ENCODE measurements around the gene LRRC27. TPM values are rescaled to one million over a fixed set of nuclear protein-coding genes. Genes with fewer than 3 reads are reported as not detected.
A peak's percentile ranks its signal among the peaks of the same experiment; 100 is the strongest.

LRRC27 gene
- total and polyA plus RNA-seq, 7 donors = 1.4 to 15.5 (median 6.2) TPM

- intact Hi-C loops (cut with DNase I) = no loop called here
- Histone ChIP-seq H3K4me1 (no peaks in the 10 kb centered on the region), H3K27me3 (no peaks in the 10 kb centered on the region), H3K4me3 (no peak overlapping the region), H3K9me3 (no peaks in the 10 kb centered on the region), H3K27ac (no peak overlapping the region), H3K36me3 (no peaks in the 10 kb centered on the region)
- no peak for DNase-seq
- TF ChIP-seq EP300 (IDR thresholded peaks at IDR 0.05) = no peak
- no peak for TF ChIP-seq POLR2AphosphoS5 (IDR thresholded peaks at IDR 0.05)
- TF ChIP-seq, protein P1, sequence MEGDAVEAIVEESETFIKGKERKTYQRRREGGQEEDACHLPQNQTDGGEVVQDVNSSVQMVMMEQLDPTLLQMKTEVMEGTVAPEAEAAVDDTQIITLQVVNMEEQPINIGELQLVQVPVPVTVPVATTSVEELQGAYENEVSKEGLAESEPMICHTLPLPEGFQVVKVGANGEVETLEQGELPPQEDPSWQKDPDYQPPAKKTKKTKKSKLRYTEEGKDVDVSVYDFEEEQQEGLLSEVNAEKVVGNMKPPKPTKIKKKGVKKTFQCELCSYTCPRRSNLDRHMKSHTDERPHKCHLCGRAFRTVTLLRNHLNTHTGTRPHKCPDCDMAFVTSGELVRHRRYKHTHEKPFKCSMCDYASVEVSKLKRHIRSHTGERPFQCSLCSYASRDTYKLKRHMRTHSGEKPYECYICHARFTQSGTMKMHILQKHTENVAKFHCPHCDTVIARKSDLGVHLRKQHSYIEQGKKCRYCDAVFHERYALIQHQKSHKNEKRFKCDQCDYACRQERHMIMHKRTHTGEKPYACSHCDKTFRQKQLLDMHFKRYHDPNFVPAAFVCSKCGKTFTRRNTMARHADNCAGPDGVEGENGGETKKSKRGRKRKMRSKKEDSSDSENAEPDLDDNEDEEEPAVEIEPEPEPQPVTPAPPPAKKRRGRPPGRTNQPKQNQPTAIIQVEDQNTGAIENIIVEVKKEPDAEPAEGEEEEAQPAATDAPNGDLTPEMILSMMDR (IDR thresholded peaks at IDR 0.05) = no peak
- no peak for TF ChIP-seq POLR2A (IDR thresholded peaks at IDR 0.05)
- 62 to 69% methylated on average over 15 of the region's 15 CpGs for WGBS, 2 donors
Measured at GRCh38 chr10:132319853-132320653, 11.9 kb upstream of the LRRC27 start.

DNA sequence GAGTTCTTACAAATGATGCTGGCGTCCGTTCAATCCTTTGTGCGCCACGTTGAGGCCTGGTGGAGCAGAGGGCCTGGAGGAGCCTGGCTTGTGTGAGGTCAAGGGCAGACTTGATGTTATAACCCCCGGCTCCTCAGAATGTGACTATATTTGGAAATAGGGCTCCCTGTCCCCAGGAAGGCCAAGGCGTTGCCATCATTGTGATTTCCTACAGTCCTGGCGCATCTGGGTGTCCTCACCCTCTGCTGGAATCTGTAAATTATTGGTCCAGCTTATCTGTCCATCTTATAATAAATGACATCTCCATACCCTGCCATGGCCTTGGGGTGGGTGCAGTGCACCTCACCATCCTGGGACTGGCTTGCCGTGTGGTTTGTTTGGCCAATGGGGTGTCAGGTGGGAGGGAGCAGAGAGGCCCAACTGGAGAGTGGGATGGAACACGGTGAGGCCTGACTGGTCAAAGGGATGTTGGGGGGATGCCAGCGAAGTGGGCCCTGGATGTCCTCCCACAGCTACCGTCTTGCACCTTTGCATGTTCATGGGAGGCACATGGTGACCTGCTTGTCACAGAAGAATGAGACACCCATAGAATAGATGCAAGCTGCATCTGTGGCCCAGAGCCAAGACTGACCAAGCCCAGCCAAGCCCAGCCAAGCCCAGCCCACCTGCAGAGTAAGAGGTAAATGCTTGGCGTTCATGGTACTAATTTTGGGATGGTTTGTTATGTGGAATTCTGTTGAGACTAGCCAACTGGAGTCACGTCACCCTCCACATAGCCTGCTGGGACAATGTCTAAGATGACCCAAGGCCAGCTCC, 11.1 kb upstream of the LRRC27 start:
- no peak overlapping the region for H3K4me3 ChIP-seq
- 86 to 91% methylated on average over 13 of the region's 13 CpGs for WGBS, 2 donors
- TF ChIP-seq EP300 (IDR thresholded peaks at IDR 0.05) (no peak), POLR2AphosphoS5 (IDR thresholded peaks at IDR 0.05) (no peak), POLR2A (IDR thresholded peaks at IDR 0.05) (no peak)
- TF ChIP-seq, protein P1 (IDR thresholded peaks at IDR 0.05) = no peak
- intact Hi-C loops (cut with DNase I) = no loop called here
- no peaks in the 10 kb centered on the region for H3K36me3 ChIP-seq
- DNase-seq = no peak
- no peaks in the 10 kb centered on the region for H3K4me1 ChIP-seq
- no peaks in the 10 kb centered on the region for H3K27me3 ChIP-seq
- H3K27ac ChIP-seq = no peak overlapping the region
- no peaks in the 10 kb centered on the region for H3K9me3 ChIP-seq

GRCh38 chr10:132321726-132322125, 10.3 kb upstream of the LRRC27 start:
- Histone ChIP-seq H3K4me1 (no peaks in the 10 kb centered on the region), H3K4me3 (no peak overlapping the region), H3K9me3 (no peaks in the 10 kb centered on the region), H3K27ac (no peak overlapping the region), H3K27me3 (no peaks in the 10 kb centered on the region), H3K36me3 (no peaks in the 10 kb centered on the region)
- TF ChIP-seq POLR2AphosphoS5 (IDR thresholded peaks at IDR 0.05) (no peak), POLR2A (IDR thresholded peaks at IDR 0.05) (no peak), EP300 (IDR thresholded peaks at IDR 0.05) (no peak)
- TF ChIP-seq, protein P1 (IDR thresholded peaks at IDR 0.05) = no peak
- WGBS, 2 donors = 93 to 95% methylated on average over 10 of the region's 10 CpGs
- peak; percentile 50 for DNase-seq
- intact Hi-C loops (cut with DNase I) = no loop called here

GRCh38 chr10:132322586-132323048, 9.4 kb upstream of the LRRC27 start:
- TF ChIP-seq EP300 (IDR thresholded peaks at IDR 0.05) (no peak), POLR2AphosphoS5 (IDR thresholded peaks at IDR 0.05) (no peak), POLR2A (IDR thresholded peaks at IDR 0.05) (no peak)
- TF ChIP-seq, protein P1 (IDR thresholded peaks at IDR 0.05) = no peak
- no peaks in the 10 kb centered on the region for H3K4me1 ChIP-seq
- H3K9me3 ChIP-seq = no peaks in the 10 kb centered on the region
- no peak overlapping the region for H3K27ac ChIP-seq
- DNase-seq = peak; percentile 52
- no peak overlapping the region for H3K4me3 ChIP-seq
- no peaks in the 10 kb centered on the region for H3K36me3 ChIP-seq
- intact Hi-C loops (cut with DNase I) = no loop called here
- 79 to 82% methylated on average over 6 of the region's 6 CpGs for WGBS, 2 donors
- no peaks in the 10 kb centered on the region for H3K27me3 ChIP-seq
